HG03460 (cell line): ENCODE measurements around the gene ACSF2.
"Not testable (repeated sequence)": the region's sequence is repeated elsewhere in the genome, so short reads cannot be mapped to it uniquely, and the experiment has no call there.

Source experiments
- ATAC-seq: cut with Tn5 transposase; IDR thresholded peaks from one replicate; pipeline ENCODE4 v1.9.1; 2021; ENCODE audit not compliant: unreplicated experiment

The ACSF2 gene

GRCh38 chr17:50425682-50426471 is at the start of gene ACSF2:
TSS of gene ACSF2 (plus strand) at chr17:50426218. CDS start at chr17:50426262, 44 bp downstream.
- ATAC-seq, result no peak

DNA sequence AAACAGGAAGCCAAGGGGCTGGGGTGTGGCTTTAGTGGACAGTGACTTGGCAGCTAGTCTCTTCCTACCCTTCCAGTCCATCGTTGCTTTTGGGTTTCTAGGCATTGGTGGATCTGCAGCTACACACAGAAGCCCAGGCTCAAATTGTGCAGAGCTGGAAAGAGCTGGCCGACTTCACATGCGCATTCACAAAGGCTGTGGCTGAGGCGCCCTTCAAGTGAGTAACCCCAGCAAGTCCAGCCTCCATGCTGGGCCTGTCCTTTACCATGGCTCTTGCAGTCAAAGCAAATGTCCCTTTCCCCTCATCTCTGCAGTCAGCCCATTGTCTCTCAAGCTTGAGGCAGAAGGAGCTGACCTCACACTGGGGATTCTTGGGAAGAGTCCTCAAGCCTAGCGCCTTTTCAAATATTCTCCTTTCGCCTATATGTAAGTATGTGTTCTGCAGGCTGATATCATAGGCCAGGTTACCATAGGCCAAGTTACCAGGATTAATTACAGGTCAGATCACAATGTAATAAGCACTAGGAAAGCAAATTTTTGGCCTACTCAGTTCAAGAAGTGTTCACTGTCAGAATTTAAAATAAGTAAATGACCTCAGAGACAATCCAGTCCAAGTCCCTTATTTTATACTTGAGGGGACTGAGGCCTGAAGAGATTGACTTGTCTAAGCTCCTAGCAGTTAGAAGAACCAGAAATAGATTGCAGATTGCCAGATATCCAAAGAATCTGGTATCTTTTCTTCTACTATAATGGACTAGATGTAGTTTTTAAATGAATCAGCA is 46.5 kb upstream of the ACSF2 start:
- ATAC-seq, result no peak

- no peak for ATAC-seq
These were observed 45.4 kb upstream of the ACSF2 start for GRCh38 chr17:50380369-50381259.

DNA sequence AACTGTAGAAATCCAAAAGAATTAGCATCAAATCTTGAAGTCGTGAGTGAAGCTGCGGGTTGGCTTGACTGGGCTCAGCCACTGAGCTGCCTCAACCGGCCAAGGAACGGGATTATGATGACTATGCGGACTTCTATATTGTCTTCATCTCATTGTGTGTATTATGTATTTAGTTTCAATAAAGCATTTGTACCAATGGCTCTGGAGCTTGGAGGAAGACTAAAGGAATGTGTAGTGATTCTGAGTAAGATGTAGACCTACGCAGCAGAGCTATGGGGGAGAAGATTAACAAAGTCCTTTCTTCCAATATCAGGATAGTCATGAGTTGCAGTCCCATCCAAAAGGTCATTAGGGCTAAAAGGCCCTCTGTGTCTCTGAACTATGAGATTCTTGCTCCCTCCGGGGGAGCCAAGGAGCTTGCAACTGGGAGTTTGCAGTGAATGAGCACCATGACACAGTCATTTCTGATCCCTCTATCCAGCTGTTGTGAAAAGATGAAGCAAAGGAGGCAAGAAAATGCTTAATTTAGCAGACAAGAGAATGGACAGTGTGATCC is 44.7 kb upstream of the ACSF2 start:
- no peak for ATAC-seq

DNA sequence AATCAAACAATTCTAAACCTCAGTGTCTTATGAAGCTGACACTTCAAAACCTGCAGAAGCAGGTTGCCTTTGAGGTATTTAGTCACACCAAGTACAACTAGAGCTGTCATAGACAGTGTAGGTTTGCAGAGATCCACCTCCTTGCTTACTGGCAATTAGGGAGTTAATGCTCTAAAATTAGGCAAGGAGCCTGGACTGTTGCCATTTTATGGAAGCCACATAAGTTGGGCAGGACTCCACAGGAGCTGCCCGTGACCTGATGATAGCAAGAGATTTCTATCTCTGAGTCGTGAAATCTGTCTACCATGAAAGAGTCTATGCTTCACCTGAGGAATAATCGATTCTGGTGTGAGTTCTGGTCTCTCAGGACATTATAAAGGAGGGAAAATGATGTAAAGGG is 44.1 kb upstream of the ACSF2 start:
- no peak for ATAC-seq

DNA sequence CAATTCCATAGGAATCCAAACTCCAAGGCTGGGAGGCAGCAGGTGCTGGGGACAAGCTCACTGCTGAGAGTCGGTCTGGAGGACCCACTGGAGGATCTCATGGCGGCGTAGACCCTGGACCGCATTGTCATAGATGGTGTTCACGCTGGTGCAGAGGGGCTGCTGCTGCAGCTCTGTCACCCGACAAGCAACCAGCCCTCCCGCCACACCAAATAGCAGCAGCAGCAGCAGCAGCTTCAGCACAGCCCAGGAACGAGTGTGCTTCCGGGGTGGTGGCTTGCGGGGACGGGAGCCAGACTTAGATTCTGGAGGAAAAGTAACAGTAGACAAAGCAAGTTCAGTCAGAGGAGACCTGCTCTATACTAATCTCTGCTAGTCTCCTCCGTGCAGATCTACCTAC is 43.1 kb upstream of the ACSF2 start:
- no peak for ATAC-seq

GRCh38 chr17:50386510-50386909 is 39.5 kb upstream of the ACSF2 start:
- ATAC-seq, result no peak

DNA sequence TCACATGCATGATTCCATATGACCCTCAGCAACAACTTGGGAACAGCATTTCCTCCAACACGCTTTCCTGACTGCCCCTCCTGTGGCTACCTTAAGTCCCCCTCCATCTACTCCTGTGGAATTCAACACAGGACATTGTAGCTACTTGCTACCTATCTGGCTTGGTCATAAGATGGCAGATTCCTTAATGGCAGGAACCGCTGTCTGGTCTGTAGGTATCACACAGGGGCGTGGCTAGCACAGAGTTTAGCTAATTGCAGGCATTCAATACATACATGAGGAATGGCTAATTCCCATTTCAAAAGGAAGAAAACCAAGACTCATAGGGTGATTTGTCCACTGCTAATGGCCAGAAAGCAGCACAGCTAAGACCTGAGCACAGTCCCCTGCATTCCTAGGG is 37.3 kb upstream of the ACSF2 start:
- ATAC-seq, result no peak

- ATAC-seq, result no peak
These were observed 36.5 kb upstream of the ACSF2 start for GRCh38 chr17:50389534-50389933.

DNA sequence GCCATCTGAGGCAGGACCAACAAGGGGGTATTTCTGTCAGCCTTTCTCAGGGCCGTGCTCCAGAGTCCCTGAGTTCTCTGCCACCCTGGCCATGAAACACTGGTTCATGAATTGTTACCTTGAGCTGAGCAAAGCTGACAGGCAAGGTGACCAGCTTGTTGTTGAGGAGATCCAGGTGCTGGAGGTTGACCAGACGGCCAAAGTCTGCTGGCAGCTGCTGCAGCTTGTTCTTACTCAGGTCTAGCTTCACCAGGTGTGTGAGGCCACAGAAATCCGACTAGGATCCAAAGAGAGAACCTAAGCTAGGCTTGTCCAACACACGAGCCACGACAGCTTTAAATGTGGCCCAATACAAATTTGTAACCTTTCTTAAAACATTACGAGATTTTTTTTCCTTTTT is 33.4 kb upstream of the ACSF2 start:
- ATAC-seq, result no peak

- ATAC-seq, result no peak
These were observed 32.3 kb upstream of the ACSF2 start for GRCh38 chr17:50393700-50394099.

DNA sequence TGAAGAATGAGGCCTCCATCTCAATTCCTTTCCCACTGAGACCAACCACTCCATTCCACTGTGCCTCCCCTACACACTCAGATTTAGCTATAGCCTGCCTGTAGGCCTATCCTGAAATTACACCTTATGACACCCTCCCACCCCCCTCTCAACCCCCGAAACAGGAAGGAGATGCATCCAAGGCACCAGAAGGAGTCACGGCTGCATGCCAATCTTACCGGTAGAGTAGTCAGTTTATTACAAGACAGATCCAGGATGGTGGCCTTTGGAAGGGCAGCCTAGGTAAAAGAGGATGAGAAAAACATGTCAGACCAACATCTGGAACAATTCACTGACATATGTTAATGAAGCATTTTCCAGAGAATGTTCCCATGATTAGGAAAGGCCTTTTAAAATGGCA is 31.3 kb upstream of the ACSF2 start:
- ATAC-seq, result no peak

DNA sequence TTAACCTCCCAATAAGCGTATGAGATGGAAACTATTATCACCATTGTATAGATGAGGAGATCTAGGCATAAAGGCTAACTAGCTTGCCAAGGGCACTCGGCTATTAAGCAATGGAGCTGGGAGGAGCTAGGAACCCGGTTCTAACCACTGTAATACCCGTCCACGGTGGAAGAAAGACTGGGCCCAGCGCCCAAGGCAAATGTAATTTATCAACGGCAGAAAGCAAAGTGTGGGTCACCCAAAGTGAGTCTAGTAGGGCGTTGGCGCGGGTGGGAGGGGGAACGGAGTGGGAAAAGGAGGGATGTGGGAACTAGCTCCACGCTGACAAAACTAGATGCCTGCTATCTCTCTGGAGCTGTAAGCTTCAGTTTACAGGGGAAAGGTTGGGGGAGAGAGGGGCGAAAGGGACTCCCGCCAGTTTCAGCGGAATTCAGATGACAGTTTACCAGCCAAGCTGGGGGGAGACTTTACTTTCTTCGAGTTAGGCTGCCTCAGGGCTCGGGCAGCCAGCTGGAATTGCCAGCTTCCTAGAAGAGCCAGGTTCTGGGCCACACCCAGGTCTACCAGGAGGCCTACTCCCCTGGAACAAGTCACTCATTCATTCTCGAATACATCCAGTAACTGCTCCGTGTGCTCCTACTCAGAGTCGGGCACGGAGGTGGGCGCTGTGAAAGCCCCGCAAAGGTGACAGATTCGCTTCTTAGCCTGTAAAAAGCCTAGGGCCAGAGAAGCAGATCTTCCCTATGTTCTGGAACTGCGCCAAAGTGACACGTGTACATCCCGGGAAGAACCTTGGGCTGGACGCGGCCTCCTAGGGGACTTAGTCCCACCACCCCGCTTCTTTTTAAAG is 29.5 kb upstream of the ACSF2 start:
- ATAC-seq, result no peak

- peak; percentile 96 for ATAC-seq
These were observed 28.7 kb upstream of the ACSF2 start, which contains the start of gene LRRC59 for GRCh38 chr17:50397111-50397918. TSS of gene LRRC59 (minus strand) at chr17:50397523. CDS start at chr17:50397317, 206 bp downstream.

- no peak for ATAC-seq
These were observed 28.1 kb upstream of the ACSF2 start for GRCh38 chr17:50397919-50398285.

GRCh38 chr17:50398672-50399071 is 27.3 kb upstream of the ACSF2 start:
- ATAC-seq, result not testable (repeated sequence)

DNA sequence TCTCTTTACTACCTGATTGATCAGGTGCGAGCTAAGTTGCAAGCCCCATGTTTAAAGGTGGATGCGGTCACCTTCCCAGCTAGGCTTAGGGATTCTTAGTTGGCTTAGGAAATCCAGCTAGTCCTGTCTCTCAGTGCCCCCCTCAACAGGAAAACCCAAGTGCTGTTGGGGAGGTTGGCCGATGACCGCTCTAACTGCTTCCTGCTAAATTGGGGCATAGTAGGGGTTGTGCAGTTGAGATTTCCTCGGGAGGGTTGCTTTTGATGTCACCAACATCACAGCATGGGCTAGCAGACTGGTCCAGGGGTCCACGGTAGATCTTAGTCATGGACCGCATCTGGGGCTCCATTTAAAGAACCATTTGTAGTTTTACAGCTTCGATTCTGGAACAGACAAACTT is 26.4 kb upstream of the ACSF2 start:
- ATAC-seq, result not testable (repeated sequence)

- ATAC-seq, result not testable (repeated sequence)
These were observed 20.7 kb upstream of the ACSF2 start for GRCh38 chr17:50405351-50405750.

GRCh38 chr17:50406578-50406977 is 19.4 kb upstream of the ACSF2 start:
- no peak for ATAC-seq
